Measurements from ENCODE around the gene PCSK5.
"Not testable (repeated sequence)": the region's sequence is repeated elsewhere in the genome, so short reads cannot be mapped to it uniquely, and the experiment has no call there.

Gene PCSK5

DNA sequence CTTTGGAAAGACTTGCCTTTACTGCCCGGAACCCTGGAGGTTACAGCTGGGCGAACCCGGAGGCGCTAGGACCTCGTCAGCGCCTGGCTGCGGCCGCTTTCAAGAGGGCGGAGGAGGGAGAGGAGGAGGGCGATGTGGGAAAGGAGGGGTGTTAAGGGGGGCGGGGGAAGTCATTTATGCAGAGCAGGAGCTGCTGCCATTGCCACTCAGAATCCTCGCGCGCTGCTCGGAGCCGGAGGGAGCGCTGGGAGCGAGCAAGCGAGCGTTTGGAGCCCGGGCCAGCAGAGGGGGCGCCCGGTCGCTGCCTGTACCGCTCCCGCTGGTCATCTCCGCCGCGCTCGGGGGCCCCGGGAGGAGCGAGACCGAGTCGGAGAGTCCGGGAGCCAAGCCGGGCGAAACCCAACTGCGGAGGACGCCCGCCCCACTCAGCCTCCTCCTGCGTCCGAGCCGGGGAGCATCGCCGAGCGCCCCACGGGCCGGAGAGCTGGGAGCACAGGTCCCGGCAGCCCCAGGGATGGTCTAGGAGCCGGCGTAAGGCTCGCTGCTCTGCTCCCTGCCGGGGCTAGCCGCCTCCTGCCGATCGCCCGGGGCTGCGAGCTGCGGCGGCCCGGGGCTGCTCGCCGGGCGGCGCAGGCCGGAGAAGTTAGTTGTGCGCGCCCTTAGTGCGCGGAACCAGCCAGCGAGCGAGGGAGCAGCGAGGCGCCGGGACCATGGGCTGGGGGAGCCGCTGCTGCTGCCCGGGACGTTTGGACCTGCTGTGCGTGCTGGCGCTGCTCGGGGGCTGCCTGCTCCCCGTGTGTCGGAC is at the start of gene PCSK5:
TSS of gene PCSK5 (plus strand) at position 202 of the 805 bp plus-strand sequence. CDS start at position 711, 509 bp downstream.
- FAIRE-seq (no peak), DNase-seq (ENCODE audit: insufficient read length, low spot score) (no peak)

DNA sequence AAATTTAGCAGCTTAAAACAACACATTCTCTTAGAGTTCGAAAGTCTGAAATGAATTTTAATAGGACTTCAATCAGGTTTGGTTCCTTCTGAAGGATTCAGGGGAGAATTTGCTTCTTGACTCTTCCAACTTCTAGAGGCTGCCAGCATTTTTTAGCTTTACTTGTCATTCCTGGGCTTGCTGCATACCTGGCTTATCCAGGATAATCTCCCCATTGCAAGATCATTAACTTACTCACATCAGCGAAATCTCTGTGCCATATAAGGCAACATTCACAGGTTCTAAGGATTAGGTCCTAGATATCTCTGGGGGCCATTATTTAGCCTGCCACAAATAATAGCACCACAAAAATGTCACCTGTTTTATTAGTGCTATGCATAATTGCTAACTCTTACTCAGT is 46.2 kb upstream of the PCSK5 start:
- DNase-seq (ENCODE audit: insufficient read length, low spot score) (no peak), FAIRE-seq (no peak)

DNA sequence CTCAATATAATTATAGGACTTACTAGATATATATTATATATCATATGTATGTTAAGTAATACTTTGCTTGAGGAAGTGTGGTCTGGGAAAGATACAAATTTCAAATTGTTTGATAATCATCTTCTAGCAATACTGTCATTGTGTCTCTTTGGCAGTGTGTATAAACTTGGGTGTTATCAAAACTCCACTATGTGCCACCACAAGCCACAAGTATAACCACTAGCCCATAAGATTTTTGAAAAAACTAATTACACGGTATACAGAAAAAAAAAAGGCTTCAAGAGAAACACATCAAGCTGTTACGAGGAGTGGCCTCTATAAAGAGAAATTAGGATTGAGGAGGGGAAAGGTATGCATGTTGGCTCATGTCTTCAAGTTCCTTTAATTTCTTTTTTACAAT is 44.7 kb upstream of the PCSK5 start:
- no peak for DNase-seq (ENCODE audit: insufficient read length, low spot score)
- no peak for FAIRE-seq

DNA sequence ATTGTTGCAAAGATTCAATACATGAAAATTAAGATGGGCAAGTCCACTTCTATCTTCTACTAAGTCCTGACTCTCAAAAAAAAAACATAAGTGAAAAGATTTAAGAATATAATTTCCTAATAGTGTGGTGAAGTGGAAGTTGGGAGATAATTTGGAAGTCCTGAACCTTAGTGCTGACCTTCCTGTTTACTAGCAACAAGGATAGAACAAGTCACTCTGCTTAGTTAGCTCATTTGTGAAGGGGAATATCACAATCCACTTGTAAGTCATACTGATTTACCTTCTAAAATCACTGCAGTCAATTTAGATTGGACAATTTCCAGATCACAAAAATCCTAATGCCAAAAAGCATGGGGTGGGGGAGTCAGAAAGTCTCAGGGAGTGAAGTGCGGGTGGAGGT is 43.4 kb upstream of the PCSK5 start:
- FAIRE-seq (no peak), DNase-seq (ENCODE audit: insufficient read length, low spot score) (no peak)

DNA sequence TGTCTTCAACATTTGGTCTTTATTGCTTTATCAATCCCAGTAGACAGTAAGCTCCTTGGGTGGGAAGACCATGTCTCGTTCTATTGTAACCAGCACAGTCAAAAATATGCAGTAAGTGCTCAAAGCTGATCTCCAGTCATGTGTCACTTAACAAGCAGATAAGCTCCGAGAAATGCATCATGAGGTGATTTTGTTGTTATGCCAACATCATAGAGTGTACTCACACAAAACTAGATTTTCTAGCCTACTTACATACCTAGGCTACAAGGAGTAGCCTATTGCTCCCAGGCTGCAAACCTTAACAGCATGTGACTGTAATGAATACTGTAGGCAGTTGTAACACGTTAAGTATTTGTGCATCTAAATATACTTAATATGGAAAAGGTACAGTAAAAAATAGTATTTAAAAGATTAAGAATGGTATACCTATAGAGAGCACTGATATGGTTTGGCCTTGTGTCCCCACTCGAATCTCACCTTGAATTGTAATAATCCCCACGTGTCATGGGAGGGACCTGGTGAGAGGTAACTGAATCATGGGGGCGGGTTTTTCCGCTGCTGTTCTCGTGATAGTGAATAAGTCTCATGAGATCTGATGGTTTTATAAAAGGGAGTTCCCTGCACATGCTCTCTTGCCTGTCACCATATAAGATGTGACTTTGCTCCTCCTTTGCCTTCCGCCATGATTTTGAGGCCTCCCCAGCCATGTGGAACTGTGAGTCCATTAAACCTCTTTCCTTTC is 39.8 kb upstream of the PCSK5 start:
- no peak for FAIRE-seq

DNA sequence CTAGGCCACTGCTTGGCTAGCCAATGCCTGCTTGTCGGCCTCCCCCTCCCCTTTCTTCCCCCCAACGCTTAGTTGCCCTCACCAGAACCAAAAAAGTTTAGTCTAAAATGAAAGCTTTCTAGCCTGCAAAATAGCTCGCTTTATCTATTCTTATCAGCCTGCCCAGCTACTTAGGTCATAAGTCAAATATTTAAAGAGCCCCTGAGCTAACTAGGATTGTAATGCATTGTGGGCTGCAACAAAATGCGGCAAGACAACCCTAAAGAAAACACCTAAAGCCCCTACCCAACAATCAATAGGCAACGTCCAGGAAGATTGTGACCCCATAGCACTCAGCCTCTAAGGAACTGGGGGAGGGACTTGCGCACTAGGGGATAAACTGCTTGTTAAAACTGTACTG is 38.6 kb upstream of the PCSK5 start:
- FAIRE-seq = no peak
- DNase-seq (ENCODE audit: insufficient read length, low spot score) = no peak

More for the DNA sequence above, 39.8 kb upstream of the PCSK5 start:
- no peak for DNase-seq (ENCODE audit: insufficient read length, low spot score)

DNA sequence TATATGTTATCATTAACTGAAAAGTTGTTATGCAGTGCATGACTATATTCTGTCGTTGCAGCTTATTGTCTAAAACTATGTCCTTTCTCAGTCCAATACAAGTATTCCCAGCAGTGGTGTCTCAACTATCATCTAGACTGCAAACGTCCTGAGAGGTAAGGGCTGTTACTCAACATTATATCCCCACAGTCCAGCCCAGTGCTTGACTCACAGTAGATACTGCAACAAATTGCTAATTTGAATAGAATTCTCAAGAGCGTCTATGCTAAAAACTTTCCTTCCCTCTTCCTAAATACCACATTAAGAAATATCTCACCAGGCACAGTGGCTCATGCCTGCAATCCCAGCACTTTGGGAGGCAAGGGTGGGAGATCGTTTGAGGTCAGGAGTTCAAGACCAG is 37.7 kb upstream of the PCSK5 start:
- no peak for FAIRE-seq
- no peak for DNase-seq (ENCODE audit: insufficient read length, low spot score)

DNA sequence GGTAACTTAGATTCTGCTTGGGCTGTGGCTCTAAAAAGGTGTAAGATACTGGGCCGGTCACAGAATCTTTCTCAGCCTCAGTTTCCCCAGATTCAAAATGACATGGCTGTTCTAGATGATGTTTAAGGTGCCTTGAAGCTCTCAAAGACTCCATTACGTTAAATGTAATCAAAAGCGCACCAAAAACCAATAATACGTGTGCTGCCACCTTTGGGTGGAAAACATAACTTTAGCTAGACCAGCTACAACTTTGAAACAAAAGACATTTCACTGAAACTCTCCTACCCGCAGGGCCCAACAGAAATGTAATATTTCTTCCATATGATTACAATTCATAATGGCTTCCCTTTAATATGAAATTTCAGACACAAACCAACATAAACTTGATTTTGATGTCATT is 35.0 kb upstream of the PCSK5 start:
- FAIRE-seq (no peak), DNase-seq (ENCODE audit: insufficient read length, low spot score) (no peak)

DNA sequence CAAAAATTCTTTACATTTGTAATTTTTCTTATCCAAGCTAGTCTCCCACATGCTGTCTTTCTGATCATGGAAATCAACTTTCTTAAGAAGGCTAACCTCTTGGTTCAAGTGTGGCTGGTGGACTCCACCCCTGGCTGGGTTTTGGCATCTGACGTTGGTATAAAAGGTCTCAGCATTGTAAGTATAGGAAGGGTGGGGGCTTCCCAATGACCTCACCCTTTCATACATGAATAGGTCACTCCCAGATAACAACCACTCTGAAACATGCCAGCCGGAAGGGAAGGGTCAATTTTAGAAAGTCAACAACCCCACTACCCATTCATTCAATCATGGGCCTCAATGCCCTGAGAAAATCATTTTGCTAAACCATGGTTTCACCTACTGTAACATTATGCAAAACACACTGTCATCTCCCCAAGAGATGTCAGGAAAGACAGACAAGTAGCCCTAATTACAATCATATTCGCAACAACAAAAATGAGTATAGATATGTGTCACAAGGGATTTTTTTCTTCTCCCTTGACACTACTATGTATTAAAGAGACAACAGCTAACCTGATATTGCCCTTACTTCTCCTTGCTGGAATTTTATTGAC is 31.9 kb upstream of the PCSK5 start:
- no peak for DNase-seq (ENCODE audit: insufficient read length, low spot score)
- no peak for FAIRE-seq

DNA sequence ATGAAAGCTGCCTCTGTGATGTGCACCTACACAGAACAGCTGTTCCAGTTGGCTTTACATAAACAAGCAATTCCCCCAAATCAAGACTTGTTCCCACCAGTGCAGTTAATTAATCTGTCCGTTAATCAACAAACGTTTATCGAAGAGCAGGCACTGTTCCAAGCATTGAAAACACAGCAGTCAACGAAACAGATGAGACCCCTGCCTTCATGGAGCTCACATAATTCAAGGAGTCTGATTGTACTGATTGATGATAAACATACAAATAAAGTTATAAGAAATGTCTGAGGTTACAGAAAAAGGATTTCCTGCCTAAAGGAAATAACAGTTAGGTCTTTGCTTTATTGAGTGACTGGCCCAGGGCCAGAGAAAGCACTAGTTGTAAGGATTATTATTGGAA is 26.2 kb upstream of the PCSK5 start:
- no peak for DNase-seq (ENCODE audit: insufficient read length, low spot score)
- FAIRE-seq = no peak

DNA sequence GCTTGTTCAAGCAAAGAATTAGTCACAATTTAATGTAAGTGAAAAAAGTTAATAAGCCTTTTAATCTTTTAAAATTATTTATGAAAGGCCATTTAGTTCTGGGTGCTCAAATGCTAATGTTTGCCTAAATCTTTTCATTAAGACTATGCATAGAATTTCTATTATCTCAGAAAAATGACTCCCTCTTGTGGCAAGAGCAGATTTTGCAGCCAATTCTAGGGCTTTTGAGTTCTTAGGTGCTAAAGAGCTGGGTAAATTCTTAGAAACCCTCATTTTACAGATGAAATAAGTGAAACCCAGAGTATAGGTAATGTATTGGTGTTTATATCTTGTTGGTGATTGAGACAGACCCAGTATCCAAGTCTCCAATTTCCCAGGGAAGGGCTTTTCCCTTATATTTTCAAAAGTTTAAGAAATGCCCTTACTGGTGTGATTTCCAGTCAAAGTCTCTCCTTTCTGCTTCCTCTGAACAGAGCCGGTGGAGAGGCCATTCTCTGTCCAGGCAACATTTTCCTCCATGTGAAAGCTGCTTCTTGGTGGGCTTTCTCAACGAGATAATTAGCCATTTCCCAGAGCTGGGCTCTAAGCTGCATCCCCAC is 24.1 kb upstream of the PCSK5 start:
- FAIRE-seq = no peak

DNA sequence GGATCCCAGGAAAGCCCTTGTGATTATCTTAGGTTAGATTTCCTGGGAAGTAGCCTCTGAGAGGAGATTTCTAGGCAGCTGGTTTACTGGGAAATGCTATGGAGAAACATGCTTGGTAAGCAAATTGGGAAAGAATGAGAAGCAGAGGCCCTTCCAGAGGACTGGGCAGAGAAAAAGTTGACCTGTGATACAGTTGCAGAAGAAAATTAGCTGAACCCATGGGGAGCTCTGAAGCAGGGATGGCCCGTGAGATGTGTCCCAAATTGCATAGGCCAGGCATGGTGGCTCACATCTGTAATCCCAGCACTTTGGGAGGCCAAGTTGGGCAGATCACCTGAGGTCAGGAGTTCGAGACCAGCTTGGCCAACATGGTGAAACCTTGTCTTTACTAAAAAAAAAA is 21.9 kb upstream of the PCSK5 start:
- not testable (repeated sequence) for FAIRE-seq; DNase-seq (ENCODE audit: insufficient read length, low spot score)

More for the DNA sequence above, 24.1 kb upstream of the PCSK5 start:
- no peak for DNase-seq (ENCODE audit: insufficient read length, low spot score)

DNA sequence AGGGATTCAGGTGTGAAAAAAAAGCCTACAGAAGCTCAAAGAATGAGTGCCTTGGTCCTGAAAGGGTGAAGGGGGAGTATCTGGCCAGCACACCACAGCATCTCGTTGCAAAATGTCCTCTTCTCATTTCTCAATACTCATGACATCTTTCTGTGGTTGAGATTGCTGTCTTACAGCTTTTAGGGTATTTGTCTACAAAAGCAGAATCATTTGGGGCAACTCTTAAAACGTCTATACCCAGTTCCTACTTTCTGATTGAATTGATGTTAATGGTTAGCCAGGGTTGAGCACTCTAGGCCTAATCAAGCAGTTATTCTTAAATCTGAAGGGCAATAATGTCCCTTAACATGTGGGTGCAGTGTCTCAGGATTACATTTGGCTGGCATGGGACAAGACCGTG is 21.2 kb upstream of the PCSK5 start:
- DNase-seq (ENCODE audit: insufficient read length, low spot score) (no peak), FAIRE-seq (no peak)

DNA sequence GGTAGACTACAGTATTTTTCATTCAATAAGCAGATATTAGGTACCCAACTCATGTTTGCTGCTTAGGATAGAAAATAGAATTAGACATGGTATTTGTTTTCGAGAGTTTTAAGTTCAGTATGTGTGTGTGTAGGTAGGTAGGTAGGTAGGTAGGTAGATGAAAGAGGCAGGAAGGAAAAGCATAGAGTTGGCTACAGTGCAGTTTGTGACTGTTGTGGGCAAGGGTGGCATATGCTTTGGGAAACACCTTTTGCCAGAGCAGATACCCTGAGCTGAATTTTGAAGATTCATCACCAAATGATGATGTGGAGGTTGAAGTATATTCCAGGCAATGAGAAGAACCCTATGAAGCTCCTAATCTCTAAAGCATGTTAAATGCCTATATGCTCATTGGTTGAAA is 20.0 kb upstream of the PCSK5 start:
- DNase-seq (ENCODE audit: insufficient read length, low spot score) (no peak), FAIRE-seq (no peak)

DNA sequence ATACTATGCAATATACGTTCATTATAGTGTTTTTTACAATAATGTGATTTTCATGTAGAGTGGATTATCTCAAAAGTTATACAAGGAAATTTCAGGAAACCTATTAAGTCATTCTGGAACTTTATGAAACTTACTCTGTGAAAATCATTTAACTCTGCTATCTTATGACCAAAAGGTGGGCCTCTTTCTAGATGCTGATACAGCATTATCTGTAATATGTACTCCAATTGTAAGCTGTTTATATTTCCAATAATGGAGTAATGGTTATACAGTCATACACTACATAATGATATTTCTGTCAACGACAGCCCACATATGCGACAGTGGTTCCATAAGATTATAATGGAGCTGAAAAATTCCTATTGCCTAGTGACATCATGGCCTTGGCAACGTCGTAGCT is 18.8 kb upstream of the PCSK5 start:
- DNase-seq (ENCODE audit: insufficient read length, low spot score) (no peak), FAIRE-seq (no peak)

DNA sequence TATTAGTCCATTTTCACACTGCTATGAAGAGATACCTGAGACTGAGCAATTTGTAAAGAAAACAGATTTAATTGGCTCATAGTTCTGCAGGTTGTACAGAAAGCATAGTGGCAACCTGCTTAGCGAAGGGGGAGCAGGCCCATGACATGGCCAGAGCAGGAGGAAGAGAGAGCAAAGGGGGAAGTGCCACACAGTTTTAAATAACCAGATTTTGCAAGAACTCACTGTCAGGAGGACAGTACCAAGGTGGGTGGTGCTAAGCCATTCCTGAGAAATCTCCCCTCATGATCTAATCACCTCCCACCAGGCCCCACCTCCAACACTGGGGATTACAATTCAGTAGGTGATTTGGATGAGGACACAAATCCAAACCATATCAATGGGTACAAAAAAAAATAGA is 16.8 kb upstream of the PCSK5 start:
- DNase-seq (ENCODE audit: insufficient read length, low spot score) (no peak), FAIRE-seq (no peak)

DNA sequence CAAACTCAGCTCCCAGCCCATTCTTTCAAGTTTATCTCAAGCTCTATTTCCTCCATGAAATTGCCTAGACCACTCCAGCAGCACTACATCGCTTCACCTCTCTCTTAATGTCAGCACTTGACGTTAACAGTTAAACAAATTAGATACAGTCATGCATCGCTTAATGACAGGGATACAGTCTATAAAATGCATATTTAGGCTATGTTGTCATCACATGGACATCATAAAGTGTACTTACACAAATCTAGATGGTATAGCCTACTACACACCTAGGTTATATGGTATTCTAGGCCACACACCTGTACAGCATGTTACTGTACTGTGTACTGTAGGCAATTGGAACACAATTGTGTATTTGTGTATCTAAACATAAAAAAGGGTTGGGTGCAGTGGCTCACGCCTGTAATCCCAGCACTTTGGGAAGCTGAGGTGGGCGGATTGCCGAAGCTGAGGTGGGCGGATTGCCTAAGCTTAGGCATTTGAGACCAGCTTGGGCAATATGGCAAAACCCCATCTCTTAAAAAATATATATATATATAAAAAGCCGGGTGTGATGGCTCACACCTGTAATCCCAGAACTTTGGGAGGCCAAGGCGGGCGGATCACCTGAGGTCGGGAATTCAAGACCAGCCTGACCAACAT is 13.4 kb upstream of the PCSK5 start:
- no peak for DNase-seq (ENCODE audit: insufficient read length, low spot score)
- no peak for FAIRE-seq

DNA sequence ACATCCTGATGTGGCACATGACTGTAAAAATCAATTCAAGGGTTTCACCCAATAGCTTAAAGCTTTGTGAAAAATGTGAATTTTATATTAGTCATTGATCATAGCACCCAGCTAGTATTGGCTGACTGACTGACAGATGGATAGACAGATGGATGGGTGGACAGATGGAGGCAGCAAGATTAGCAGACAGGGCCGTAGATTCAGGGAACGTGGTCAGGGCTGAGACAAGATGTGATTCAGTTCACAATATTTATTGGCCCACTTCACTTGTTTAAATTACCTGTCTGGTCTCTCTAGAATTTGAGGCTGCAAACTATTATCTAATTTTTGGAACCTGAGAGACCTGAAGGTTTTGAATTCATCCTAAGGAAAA is 12.0 kb upstream of the PCSK5 start:
- no peak for FAIRE-seq
- DNase-seq (ENCODE audit: insufficient read length, low spot score) = no peak

DNA sequence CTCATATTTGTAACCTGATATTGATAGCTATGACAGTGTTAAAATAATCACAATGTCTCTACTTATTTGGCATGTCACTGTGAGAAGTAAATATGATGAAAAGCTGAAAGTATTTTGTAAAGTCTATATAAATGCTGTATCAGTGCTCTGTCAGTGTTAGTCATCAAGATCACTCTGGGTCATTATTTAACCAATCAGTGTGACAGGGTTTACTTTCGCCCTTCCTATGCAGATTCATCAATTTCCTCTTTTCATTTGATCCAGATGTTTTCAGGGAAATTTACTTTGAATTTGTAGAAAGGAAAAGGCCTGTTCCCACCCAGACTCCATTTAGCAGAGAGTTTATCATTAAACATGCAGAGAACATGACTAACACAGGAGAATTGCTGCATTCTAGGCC is 9.9 kb upstream of the PCSK5 start:
- FAIRE-seq (no peak), DNase-seq (ENCODE audit: insufficient read length, low spot score) (no peak)

DNA sequence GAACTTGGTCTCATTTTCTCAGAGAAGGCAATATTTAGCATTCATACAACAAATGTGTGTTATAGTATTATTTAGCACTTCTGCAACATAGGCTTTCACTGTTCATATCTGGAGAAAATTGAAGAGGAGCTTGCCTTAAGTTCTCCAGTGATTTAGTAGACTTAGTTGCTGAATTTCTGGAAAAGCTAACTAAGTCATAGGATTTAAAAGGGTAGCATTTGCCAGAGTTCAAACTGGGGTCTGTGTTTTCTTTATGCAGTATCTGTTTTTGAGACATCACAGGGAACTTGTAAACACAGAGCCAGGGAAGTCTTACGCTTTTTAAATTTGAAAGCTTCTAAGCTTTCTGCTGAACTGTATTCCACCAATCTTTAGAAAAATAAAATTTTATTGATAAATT is 8.7 kb upstream of the PCSK5 start:
- FAIRE-seq = no peak
- no peak for DNase-seq (ENCODE audit: insufficient read length, low spot score)

DNA sequence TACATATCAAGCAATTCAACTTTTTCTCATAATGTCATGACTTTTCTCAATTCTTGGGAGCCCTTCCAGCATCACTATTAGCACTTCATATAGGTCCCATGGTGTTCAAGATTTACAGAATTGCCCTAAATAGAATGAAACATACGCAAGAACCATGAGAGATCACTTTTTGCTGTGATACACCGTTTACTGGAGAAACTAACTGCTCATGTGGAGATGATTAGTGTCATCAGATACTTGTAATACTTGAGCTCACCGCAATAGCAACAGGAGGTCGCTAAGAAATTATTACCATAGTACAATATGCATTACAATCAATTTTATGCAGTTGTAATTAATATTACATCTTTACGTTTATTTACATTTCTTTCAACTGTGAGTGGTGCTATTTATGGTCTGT is 4.8 kb upstream of the PCSK5 start:
- FAIRE-seq = no peak
- DNase-seq (ENCODE audit: insufficient read length, low spot score) = no peak

All from GM19239 (cell line).